SK-N-SH treated with all-trans-retinoic acid at 6 μM for 48 hours (cell line): Measurements from ENCODE around the gene SCGB1A1.

ENCODE experiments used
- ATAC-seq: fragments of 200-7000 bp; cut with Tn5 transposase; 3 replicates; pipeline ENCODE4 v1.9.1; 2020; ENCODE audit warnings: mild to moderate bottlenecking, moderate library complexity
- BACH2 ChIP-seq: fragments of 250-450 bp; sonication (Bioruptor Pico); IDR thresholded peaks from 2 replicates; pipeline ENCODE4 v1.9.0; 2021; ENCODE audit warnings: mild to moderate bottlenecking, borderline replicate concordance
- CREB5 ChIP-seq: fragments of 250-450 bp; sonication (Bioruptor Pico); IDR thresholded peaks from 2 replicates; pipeline ENCODE4 v1.5.1; 2020; ENCODE audit warnings: low read depth, mild to moderate bottlenecking, moderate library complexity
- ESRRG ChIP-seq: fragments of 250-450 bp; sonication (Bioruptor Pico); IDR thresholded peaks from 2 replicates; pipeline ENCODE4 v1.6.1; 2021; ENCODE audit warnings: mild to moderate bottlenecking
- GLIS3 ChIP-seq: fragments of 250-450 bp; sonication (Bioruptor Pico); IDR thresholded peaks from 2 replicates; pipeline ENCODE4 v1.5.0; 2020; ENCODE audit warnings: mild to moderate bottlenecking, moderate library complexity
- ISL1 ChIP-seq: fragments of 250-450 bp; sonication (Bioruptor Pico); IDR thresholded peaks from 2 replicates; pipeline ENCODE4 v2.1.2; 2022; ENCODE audit warnings: mild to moderate bottlenecking, moderate library complexity
- OSR1 ChIP-seq: fragments of 250-450 bp; sonication (Bioruptor Pico); IDR thresholded peaks from 2 replicates; pipeline ENCODE4 v1.8.0; 2022; ENCODE audit warnings: moderate library complexity, mild to moderate bottlenecking, inconsistent platforms
- POU6F1 ChIP-seq: fragments of 250-450 bp; sonication (Bioruptor Pico); IDR thresholded peaks from 2 replicates; pipeline ENCODE4 v1.8.0; 2021; ENCODE audit warnings: low read depth, mild to moderate bottlenecking, moderate library complexity, borderline replicate concordance
- PPARA ChIP-seq: fragments of 250-450 bp; sonication (Bioruptor Pico); IDR thresholded peaks from 2 replicates; pipeline ENCODE4 v1.5.0; 2020; ENCODE audit warnings: mild to moderate bottlenecking, borderline replicate concordance
- RARB ChIP-seq: fragments of 250-450 bp; sonication (Bioruptor Pico); IDR thresholded peaks from 2 replicates; pipeline ENCODE4 v1.8.0; 2021; ENCODE audit warnings: mild to moderate bottlenecking, moderate library complexity
- SNAI2 ChIP-seq: fragments of 250-450 bp; sonication (Bioruptor Pico); IDR thresholded peaks from 2 replicates; pipeline ENCODE4 v1.5.0; 2020; ENCODE audit warnings: mild to moderate bottlenecking, moderate library complexity
- TCF4 ChIP-seq: fragments of 250-450 bp; sonication (Bioruptor Pico); IDR thresholded peaks from 2 replicates; pipeline ENCODE4 v1.8.0; 2021; ENCODE audit warnings: mild to moderate bottlenecking, moderate library complexity, borderline replicate concordance
- TOX ChIP-seq: fragments of 250-450 bp; sonication (Bioruptor Pico); IDR thresholded peaks from 2 replicates; pipeline ENCODE4 v1.8.0; 2021; ENCODE audit warnings: mild to moderate bottlenecking, moderate library complexity, borderline replicate concordance
- ZC3H10 ChIP-seq: fragments of 250-450 bp; sonication (Bioruptor Pico); IDR thresholded peaks from 2 replicates; pipeline ENCODE4 v1.5.1; 2021; ENCODE audit warnings: mild to moderate bottlenecking, moderate library complexity
- ZFP3 ChIP-seq: fragments of 250-450 bp; sonication (Bioruptor Pico); IDR thresholded peaks from 2 replicates; pipeline ENCODE4 v1.5.0; 2020; ENCODE audit warnings: mild to moderate bottlenecking, moderate library complexity
- ZFP30 ChIP-seq: fragments of 450-650 bp; formaldehyde crosslinking; IDR thresholded peaks from 2 replicates; pipeline ENCODE4 v1.5.0; 2022; ENCODE audit warnings: mild to moderate bottlenecking, moderate library complexity
- ZNF565 ChIP-seq: fragments of 450-650 bp; formaldehyde crosslinking; conservative IDR thresholded peaks from 2 replicates; pipeline ENCODE4 v1.5.0; 2020; ENCODE audit warnings: low read depth, mild to moderate bottlenecking, moderate library complexity
- ZNF70 ChIP-seq: fragments of 450-650 bp; formaldehyde crosslinking; IDR thresholded peaks from 2 replicates; pipeline ENCODE4 v1.5.0; 2020; ENCODE audit warnings: mild to moderate bottlenecking, moderate library complexity
- ZNF8 ChIP-seq: fragments of 450-650 bp; formaldehyde crosslinking; IDR thresholded peaks from 2 replicates; pipeline ENCODE4 v1.5.0; 2020; ENCODE audit warnings: mild to moderate bottlenecking, moderate library complexity
- TF ChIP-seq, protein P1 (sequence below): fragments of 250-450 bp; sonication (Bioruptor Pico); IDR thresholded peaks from 2 replicates; pipeline ENCODE4 v1.8.0; 2020; ENCODE audit warnings: mild to moderate bottlenecking, moderate library complexity, borderline replicate concordance
- TF ChIP-seq, protein P2 (sequence below): fragments of 250-450 bp; sonication (Bioruptor Pico); IDR thresholded peaks from 2 replicates; pipeline ENCODE4 v1.5.0; 2020; ENCODE audit warnings: mild to moderate bottlenecking, moderate library complexity

Gene SCGB1A1

GRCh38 chr11:62458212-62459002 lies 39.6 kb downstream of the SCGB1A1 start:
- TF ChIP-seq PPARA = no peak
- TF ChIP-seq ESRRG (CRISPR knock-in tag) = no peak
- TF ChIP-seq CREB5 (CRISPR knock-in tag) = no peak
- TF ChIP-seq ZNF565 (CRISPR knock-in tag) = no peak
- TF ChIP-seq POU6F1 (CRISPR knock-in tag) = no peak
- TF ChIP-seq TCF4 (CRISPR knock-in tag) = no peak
- no peak for TF ChIP-seq GLIS3 (CRISPR knock-in tag)
- TF ChIP-seq, protein P1, sequence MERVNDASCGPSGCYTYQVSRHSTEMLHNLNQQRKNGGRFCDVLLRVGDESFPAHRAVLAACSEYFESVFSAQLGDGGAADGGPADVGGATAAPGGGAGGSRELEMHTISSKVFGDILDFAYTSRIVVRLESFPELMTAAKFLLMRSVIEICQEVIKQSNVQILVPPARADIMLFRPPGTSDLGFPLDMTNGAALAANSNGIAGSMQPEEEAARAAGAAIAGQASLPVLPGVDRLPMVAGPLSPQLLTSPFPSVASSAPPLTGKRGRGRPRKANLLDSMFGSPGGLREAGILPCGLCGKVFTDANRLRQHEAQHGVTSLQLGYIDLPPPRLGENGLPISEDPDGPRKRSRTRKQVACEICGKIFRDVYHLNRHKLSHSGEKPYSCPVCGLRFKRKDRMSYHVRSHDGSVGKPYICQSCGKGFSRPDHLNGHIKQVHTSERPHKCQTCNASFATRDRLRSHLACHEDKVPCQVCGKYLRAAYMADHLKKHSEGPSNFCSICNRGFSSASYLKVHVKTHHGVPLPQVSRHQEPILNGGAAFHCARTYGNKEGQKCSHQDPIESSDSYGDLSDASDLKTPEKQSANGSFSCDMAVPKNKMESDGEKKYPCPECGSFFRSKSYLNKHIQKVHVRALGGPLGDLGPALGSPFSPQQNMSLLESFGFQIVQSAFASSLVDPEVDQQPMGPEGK = no peak
- ATAC-seq = no peak

DNA sequence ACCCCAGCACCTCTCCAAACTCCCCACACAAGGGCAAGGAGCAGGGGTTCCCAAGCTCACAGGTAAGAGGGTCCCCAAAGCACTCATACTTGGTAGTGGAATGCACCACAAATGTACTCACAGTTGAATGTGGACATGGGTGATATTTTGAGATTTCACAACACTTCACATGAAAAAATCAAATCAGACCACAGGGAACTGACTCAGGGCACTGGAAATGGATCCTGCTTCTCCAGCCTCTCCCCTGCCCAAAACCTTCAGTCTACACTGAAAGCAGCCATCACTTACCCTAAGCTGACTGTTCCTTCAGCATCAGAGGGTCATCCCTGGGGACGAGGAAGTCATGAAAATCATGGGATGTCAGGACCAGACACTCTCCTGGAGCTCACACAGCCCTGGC lies 40.2 kb downstream of the SCGB1A1 start:
- no peak for ATAC-seq
- TF ChIP-seq ZC3H10 (no peak), ISL1 (CRISPR knock-in tag) (no peak), ZNF565 (CRISPR knock-in tag) (no peak), ZNF70 (no peak), ZFP30 (CRISPR knock-in tag) (no peak), ZNF8 (no peak), ZFP3 (CRISPR knock-in tag) (no peak), TOX (no peak)

- TF ChIP-seq GLIS3 (CRISPR knock-in tag) (no peak), ZC3H10 (0 out of 2 replicates have a peak, but pooled peaks have one; percentile 33), OSR1 (peak; percentile 78; the same call in 1 of the 2 replicates), ZFP3 (CRISPR knock-in tag) (0 out of 2 replicates have a peak, but pooled peaks have one; percentile 24), POU6F1 (CRISPR knock-in tag) (no peak), ISL1 (CRISPR knock-in tag) (peak; percentile 26; the same call in 1 of the 2 replicates)
- TF ChIP-seq, protein P2, sequence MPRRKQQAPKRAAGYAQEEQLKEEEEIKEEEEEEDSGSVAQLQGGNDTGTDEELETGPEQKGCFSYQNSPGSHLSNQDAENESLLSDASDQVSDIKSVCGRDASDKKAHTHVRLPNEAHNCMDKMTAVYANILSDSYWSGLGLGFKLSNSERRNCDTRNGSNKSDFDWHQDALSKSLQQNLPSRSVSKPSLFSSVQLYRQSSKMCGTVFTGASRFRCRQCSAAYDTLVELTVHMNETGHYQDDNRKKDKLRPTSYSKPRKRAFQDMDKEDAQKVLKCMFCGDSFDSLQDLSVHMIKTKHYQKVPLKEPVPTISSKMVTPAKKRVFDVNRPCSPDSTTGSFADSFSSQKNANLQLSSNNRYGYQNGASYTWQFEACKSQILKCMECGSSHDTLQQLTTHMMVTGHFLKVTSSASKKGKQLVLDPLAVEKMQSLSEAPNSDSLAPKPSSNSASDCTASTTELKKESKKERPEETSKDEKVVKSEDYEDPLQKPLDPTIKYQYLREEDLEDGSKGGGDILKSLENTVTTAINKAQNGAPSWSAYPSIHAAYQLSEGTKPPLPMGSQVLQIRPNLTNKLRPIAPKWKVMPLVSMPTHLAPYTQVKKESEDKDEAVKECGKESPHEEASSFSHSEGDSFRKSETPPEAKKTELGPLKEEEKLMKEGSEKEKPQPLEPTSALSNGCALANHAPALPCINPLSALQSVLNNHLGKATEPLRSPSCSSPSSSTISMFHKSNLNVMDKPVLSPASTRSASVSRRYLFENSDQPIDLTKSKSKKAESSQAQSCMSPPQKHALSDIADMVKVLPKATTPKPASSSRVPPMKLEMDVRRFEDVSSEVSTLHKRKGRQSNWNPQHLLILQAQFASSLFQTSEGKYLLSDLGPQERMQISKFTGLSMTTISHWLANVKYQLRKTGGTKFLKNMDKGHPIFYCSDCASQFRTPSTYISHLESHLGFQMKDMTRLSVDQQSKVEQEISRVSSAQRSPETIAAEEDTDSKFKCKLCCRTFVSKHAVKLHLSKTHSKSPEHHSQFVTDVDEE (CRISPR knock-in tag) = no peak
- peak; percentile 35; the same call in 2 of the 3 replicates for ATAC-seq
Measured at GRCh38 chr11:62461740-62462507, 43.1 kb downstream of the SCGB1A1 start.

DNA sequence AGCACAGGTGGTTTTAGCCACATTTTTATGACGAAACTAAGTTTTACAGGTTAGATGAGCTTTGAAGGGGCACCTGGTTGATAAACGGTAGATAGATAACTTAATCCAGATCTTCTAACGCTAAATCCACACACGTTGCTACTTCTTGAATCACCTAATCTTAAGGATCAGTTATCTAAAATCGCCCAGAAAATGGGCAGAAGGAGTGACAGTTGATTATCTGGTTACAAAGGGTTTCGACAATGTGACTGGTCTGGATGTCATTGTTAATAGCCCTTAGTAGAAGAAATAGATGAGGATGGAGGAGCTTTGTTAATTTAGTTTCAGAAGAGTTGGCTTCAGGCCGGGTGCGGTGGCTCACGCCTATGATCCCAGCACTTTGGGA lies 43.7 kb downstream of the SCGB1A1 start:
- ATAC-seq = no peak
- TF ChIP-seq ZFP30 (CRISPR knock-in tag) (no peak), ISL1 (CRISPR knock-in tag) (no peak), SNAI2 (CRISPR knock-in tag) (no peak), ZNF8 (no peak), ESRRG (CRISPR knock-in tag) (no peak), RARB (no peak), ZNF70 (no peak), ZNF565 (CRISPR knock-in tag) (no peak), GLIS3 (CRISPR knock-in tag) (no peak), BACH2 (no peak), POU6F1 (CRISPR knock-in tag) (no peak), ZFP3 (CRISPR knock-in tag) (no peak)
